Caco-2 (cell line): Measurements from ENCODE around the gene ICAM3. TPM values are rescaled to one million over a fixed set of nuclear protein-coding genes. Genes with fewer than 3 reads are reported as not detected.

Source experiments
- BruUV-seq: library from RNA; stranded (reverse); fragments of 400-500 nt; replicated peaks from 2 replicates; lab custom pipeline; 2021; lab: Mats Ljungman, UMichigan
- CTCF ChIA-PET: fragments of 300-600 bp; sonication (Branson Sonifier 250); formaldehyde crosslinking; loops from one replicate; lab custom pipeline; 2022; ENCODE audit warnings: antibody characterized with exemption; lab: Charles Lee
- POLR2A ChIA-PET: fragments of 300-600 bp; sonication (Branson Sonifier 250); formaldehyde crosslinking; loops from one replicate; lab custom pipeline; 2022; ENCODE audit warnings: antibody characterized with exemption; lab: Charles Lee
- DNase-seq, 2 experiments: peaks; one replicate each; pipeline versions ENCODE4 v3.0.0 to v3.0.0-alpha.2; 2020 to 2022
- H3K27me3 ChIP-seq: replicated peaks from 2 replicates; pipeline ENCODE4 v1.6.0; 2011; ENCODE audit warnings: low read length; ENCODE audit not compliant: control insufficient read depth, insufficient read depth
- H3K36me3 ChIP-seq: 2 replicates; pipeline ENCODE4 v1.5.1; 2011; ENCODE audit warnings: low read length; ENCODE audit not compliant: control insufficient read depth, insufficient read depth
- H3K4me1 ChIP-seq: fragments of 250-450 bp; sonication (Bioruptor Pico); 2 replicates; pipeline ENCODE4 v1.5.1; 2020; ENCODE audit warnings: mild to moderate bottlenecking
- H3K4me3 ChIP-seq: 2 replicates; pipeline ENCODE4 v1.5.1; 2011; ENCODE audit warnings: low read depth, mild to moderate bottlenecking, control low read depth, low read length
- H3K9me3 ChIP-seq: fragments of 250-450 bp; sonication (Bioruptor Pico); 2 replicates; pipeline ENCODE4 v1.5.1; 2020; ENCODE audit warnings: mild to moderate bottlenecking, moderate library complexity
- H3K27ac Mint-ChIP-seq: one replicate; pipeline ENCODE4 v1.8.0; 2022; ENCODE audit warnings: mixed read lengths; ENCODE audit not compliant: unreplicated experiment
- H3K27me3 Mint-ChIP-seq: one replicate; pipeline ENCODE4 v1.8.0; 2022; ENCODE audit warnings: mixed read lengths; ENCODE audit not compliant: insufficient read depth, unreplicated experiment
- H3K36me3 Mint-ChIP-seq: one replicate; pipeline ENCODE4 v1.8.0; 2022; ENCODE audit warnings: mild to moderate bottlenecking, mixed read lengths; ENCODE audit not compliant: insufficient read depth, unreplicated experiment
- H3K4me1 Mint-ChIP-seq: one replicate; pipeline ENCODE4 v1.8.0; 2022; ENCODE audit warnings: low read depth, mixed read lengths; ENCODE audit not compliant: unreplicated experiment
- H3K4me3 Mint-ChIP-seq: one replicate; pipeline ENCODE4 v1.8.0; 2022; ENCODE audit warnings: mild to moderate bottlenecking, moderate library complexity, mixed read lengths; ENCODE audit not compliant: unreplicated experiment
- H3K9me3 Mint-ChIP-seq: one replicate; pipeline ENCODE4 v1.8.0; 2022; ENCODE audit warnings: mixed read lengths; ENCODE audit not compliant: unreplicated experiment
- CTCF ChIP-seq, 2 experiments: fragments of 200-600 bp in 1 of 2; IDR thresholded peaks; 1 replicate in 1 of 2; 2 replicates in 1 of 2; pipeline versions ENCODE4 v1.5.1 to v1.8.0; 2011 to 2022; ENCODE audit warnings: antibody characterized with exemption in 1 of 2, control low read depth in 1 of 2, inconsistent platforms in 1 of 2, low read depth in 1 of 2, low read length in 1 of 2, mild to moderate bottlenecking in 1 of 2, moderate library complexity in 1 of 2; ENCODE audit not compliant: insufficient read depth in 1 of 2, severe bottlenecking in 1 of 2, unreplicated experiment in 1 of 2
- intact Hi-C: fragments of 100-400 bp; cut with micrococcal nuclease; formaldehyde crosslinking; loops from one replicate; pipeline ENCODE4 v1.10.0; 2022; ENCODE audit not compliant: unreplicated experiment
- total RNA-seq: library from RNA; stranded (reverse); gene quantifications from 2 replicates; pipeline ENCODE4 v1.2.3, GENCODE V29; 2022

Gene ICAM3
- total RNA-seq, 1 experiment from 2014 or later: 9.8 TPM

- ChIA-PET POLR2A (interaction anchor here (1.2 kb wide), 1 partner anchor 16 kb away, joined by 5 read pairs; no protein-coding TSS in a partner anchor), CTCF (interaction anchor here (0.9 kb wide), 1 partner anchor 47 kb away, joined by 6 read pairs; no protein-coding TSS in a partner anchor)
- no peaks in the 10 kb centered on the region for H3K9me3 ChIP-seq
- no peaks in the 10 kb centered on the region for H3K4me1 Mint-ChIP-seq
- BruUV-seq: no TSS peak
- no peaks in the 10 kb centered on the region for H3K4me1 ChIP-seq
- no peaks in the 10 kb centered on the region for H3K36me3 Mint-ChIP-seq
- no peaks in the 10 kb centered on the region for H3K9me3 Mint-ChIP-seq
- H3K36me3 ChIP-seq: no peaks in the 10 kb centered on the region
- H3K4me3 Mint-ChIP-seq: no peak overlapping the region
- no peak overlapping the region for H3K4me3 ChIP-seq
- intact Hi-C loops: no loop called here
- H3K27me3 Mint-ChIP-seq: no peaks in the 10 kb centered on the region
- DNase-seq: no peak
- TF ChIP-seq CTCF (IDR thresholded peaks at IDR 0.05; ENCODE audit: insufficient read depth in 1 of 2, low read depth in 1 of 2, low read length in 1 of 2, severe bottlenecking in 1 of 2, unreplicated experiment in 1 of 2): no peak
- H3K27ac Mint-ChIP-seq: no peak overlapping the region
- no peaks in the 10 kb centered on the region for H3K27me3 ChIP-seq
Observed at GRCh38 chr19:10305139-10305806, 34.2 kb downstream of the ICAM3 start.

DNA sequence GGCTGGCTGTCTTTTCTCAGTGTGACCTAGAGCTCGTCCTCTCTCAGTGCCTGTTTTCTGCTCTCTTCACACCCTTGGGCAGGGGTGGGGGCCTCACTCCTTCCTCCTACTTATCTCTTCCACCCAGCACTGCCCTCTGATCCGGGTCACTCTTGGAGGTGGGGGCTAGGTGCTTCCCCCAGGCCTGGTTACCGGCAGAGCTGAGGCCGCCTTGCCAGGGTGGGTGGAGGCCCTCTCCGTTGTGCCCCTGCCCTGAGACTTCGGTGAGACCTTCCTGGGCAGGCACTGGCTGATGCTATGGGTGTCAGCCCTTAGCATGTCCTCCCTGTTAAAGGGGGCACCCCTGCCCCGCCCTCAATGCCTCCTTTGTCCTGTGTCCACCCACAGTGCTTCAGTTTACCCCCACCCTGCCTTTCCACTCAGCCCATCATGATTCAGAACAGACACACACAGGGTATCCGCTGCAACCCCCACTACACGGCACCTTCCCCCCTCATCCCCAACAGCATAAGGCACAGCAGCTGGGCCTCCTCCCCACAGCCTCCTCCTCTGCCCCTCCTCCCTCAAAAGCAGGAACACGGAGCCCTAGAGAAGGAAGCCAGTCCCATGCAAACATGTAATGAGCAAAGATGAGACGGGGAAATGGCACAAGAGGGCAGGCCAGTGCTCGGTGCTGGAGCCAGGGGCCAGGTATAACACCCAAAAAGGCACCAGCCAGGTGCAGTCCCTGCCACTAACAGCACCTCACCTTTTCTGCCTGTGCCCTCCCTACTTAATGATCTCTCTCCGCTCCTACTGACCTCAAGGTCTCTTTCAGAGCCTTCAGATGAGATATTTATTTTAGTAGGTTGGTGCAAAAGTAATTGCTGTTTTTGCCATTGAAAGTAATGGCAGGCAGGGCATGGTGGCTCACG is 39.6 kb downstream of the ICAM3 start:
- Mint-ChIP-seq H3K9me3 (no peaks in the 10 kb centered on the region), H3K36me3 (no peaks in the 10 kb centered on the region), H3K4me3 (no peak overlapping the region), H3K27me3 (no peaks in the 10 kb centered on the region), H3K4me1 (peaks cover 4% of the 10 kb centered on the region), H3K27ac (no peak overlapping the region)
- CTCF ChIA-PET: interaction anchor here (0.6 kb wide), 2 partner anchors 23 to 85 kb away, joined by 3 to 4 read pairs; no protein-coding TSS in a partner anchor
- H3K27me3 ChIP-seq: no peaks in the 10 kb centered on the region
- no peaks in the 10 kb centered on the region; the same call in 1 of the 2 replicates for H3K4me1 ChIP-seq
- no TSS peak for BruUV-seq
- no peaks in the 10 kb centered on the region for H3K36me3 ChIP-seq
- DNase-seq: no peak
- no peak for TF ChIP-seq CTCF (IDR thresholded peaks at IDR 0.05; ENCODE audit: insufficient read depth in 1 of 2, low read depth in 1 of 2, low read length in 1 of 2, severe bottlenecking in 1 of 2, unreplicated experiment in 1 of 2)
- POLR2A ChIA-PET: no interaction called here
- H3K9me3 ChIP-seq: no peaks in the 10 kb centered on the region
- intact Hi-C loops: no loop called here
- H3K4me3 ChIP-seq: no peak overlapping the region
